HepG2 (cell line): ENCODE data around the gene CRIP1. TPM values are rescaled to one million over a fixed set of nuclear protein-coding genes. Genes with fewer than 3 reads are reported as not detected.

ENCODE experiments used
- AHR ChIP-seq: IDR thresholded peaks from 2 replicates; pipeline ENCODE4 v1.6.1; 2018; ENCODE audit warnings: missing genetic modification reagents, missing compliant biosample characterization
- ARHGAP35 ChIP-seq: sonication (generic); formaldehyde crosslinking; IDR thresholded peaks from 2 replicates; pipeline ENCODE4 v1.9.0; 2022; ENCODE audit warnings: mild to moderate bottlenecking, inconsistent platforms, moderate library complexity, missing genetic modification reagents, borderline replicate concordance
- CENPT ChIP-seq: sonication (generic); formaldehyde crosslinking; IDR thresholded peaks from 2 replicates; pipeline ENCODE4 v1.8.0; 2022; ENCODE audit warnings: low read depth, mild to moderate bottlenecking, moderate library complexity, missing genetic modification reagents
- DMAP1 ChIP-seq: IDR thresholded peaks from 2 replicates; pipeline ENCODE4 v1.6.1; 2016
- ELF4 ChIP-seq: sonication (generic); formaldehyde crosslinking; IDR thresholded peaks from 2 replicates; pipeline ENCODE4 v1.5.0; 2020; ENCODE audit warnings: missing genetic modification reagents, mild to moderate bottlenecking, moderate library complexity, borderline replicate concordance
- ESRRA ChIP-seq: sonication (generic); formaldehyde crosslinking; IDR thresholded peaks from 2 replicates; pipeline ENCODE4 v1.5.1; 2020; ENCODE audit warnings: mild to moderate bottlenecking, low read depth, missing genetic modification reagents
- ETV5 ChIP-seq: IDR thresholded peaks from 2 replicates; pipeline ENCODE4 v1.6.1; 2018; ENCODE audit warnings: missing biosample characterization, missing genetic modification reagents, inconsistent platforms, borderline replicate concordance
- GPN1 ChIP-seq: sonication (generic); formaldehyde crosslinking; IDR thresholded peaks from 2 replicates; pipeline ENCODE4 v1.5.1; 2020; ENCODE audit warnings: missing genetic modification reagents, borderline replicate concordance
- HCFC1 ChIP-seq: fragments of 150-350 bp; IDR thresholded peaks from 2 replicates; pipeline ENCODE4 v1.6.1; 2014; ENCODE audit warnings: low read depth, low read length
- IRX3 ChIP-seq: sonication (generic); formaldehyde crosslinking; IDR thresholded peaks from 2 replicates; pipeline ENCODE4 v1.8.1; 2023; ENCODE audit warnings: mild to moderate bottlenecking, low read depth, missing genetic modification reagents, borderline replicate concordance
- NFKBIZ ChIP-seq: IDR thresholded peaks from 2 replicates; pipeline ENCODE4 v1.6.1; 2018; ENCODE audit warnings: missing genetic modification reagents, missing compliant biosample characterization
- PHF5A ChIP-seq: IDR thresholded peaks from one replicate; pipeline ENCODE4 v1.6.1; 2018; ENCODE audit warnings: low read depth, missing genetic modification reagents; ENCODE audit not compliant: unreplicated experiment
- SALL1 ChIP-seq: sonication (generic); formaldehyde crosslinking; IDR thresholded peaks from 2 replicates; pipeline ENCODE4 v1.8.0; 2022; ENCODE audit warnings: mild to moderate bottlenecking, missing genetic modification reagents
- SIN3B ChIP-seq: fragments of 150-350 bp; IDR thresholded peaks from 2 replicates; pipeline ENCODE4 v1.6.1; 2014; ENCODE audit warnings: low read length
- SOX6 ChIP-seq, 2 experiments: fragments of 450-650 bp in 1 of 2; sonication (generic) in 1 of 2; formaldehyde crosslinking in 1 of 2; IDR thresholded peaks; 2 replicates each; pipeline versions ENCODE4 v1.4.0 to v1.6.1; 2017 to 2020; ENCODE audit warnings: antibody characterized with exemption in 1 of 2, mild to moderate bottlenecking in 1 of 2, missing genetic modification reagents in 1 of 2
- TARDBP ChIP-seq: sonication (generic); formaldehyde crosslinking; IDR thresholded peaks from 2 replicates; pipeline ENCODE4 v1.8.0; 2022; ENCODE audit warnings: mild to moderate bottlenecking, missing genetic modification reagents
- TCF7 ChIP-seq: sonication (generic); IDR thresholded peaks from 2 replicates; pipeline ENCODE4 v1.6.1; 2016; ENCODE audit warnings: antibody characterized with exemption, low read depth
- THYN1 ChIP-seq: sonication (generic); formaldehyde crosslinking; IDR thresholded peaks from 2 replicates; pipeline ENCODE4 v1.8.1; 2023; ENCODE audit warnings: low read depth, mild to moderate bottlenecking, moderate library complexity, missing genetic modification reagents, borderline replicate concordance
- ZKSCAN1 ChIP-seq: fragments of 150-350 bp; IDR thresholded peaks from 2 replicates; pipeline ENCODE4 v1.6.1; 2014; ENCODE audit warnings: low read length
- ZNF12 ChIP-seq: sonication (generic); formaldehyde crosslinking; IDR thresholded peaks from 2 replicates; pipeline ENCODE4 v1.5.0; 2020; ENCODE audit warnings: missing genetic modification reagents
- ZNF274 ChIP-seq: sonication (generic); formaldehyde crosslinking; IDR thresholded peaks from 2 replicates; pipeline ENCODE4 v1.5.1; 2020; ENCODE audit warnings: mild to moderate bottlenecking, missing genetic modification reagents
- ZNF468 ChIP-seq: sonication (generic); formaldehyde crosslinking; IDR thresholded peaks from 2 replicates; pipeline ENCODE4 v1.8.0; 2022; ENCODE audit warnings: mild to moderate bottlenecking, moderate library complexity, missing genetic modification reagents
- ZNF546 ChIP-seq: sonication (generic); formaldehyde crosslinking; conservative IDR thresholded peaks from 2 replicates; pipeline ENCODE4 v1.8.1; 2023; ENCODE audit warnings: mild to moderate bottlenecking, missing genetic modification reagents
- ZSCAN21 ChIP-seq: sonication (generic); formaldehyde crosslinking; IDR thresholded peaks from 2 replicates; pipeline ENCODE4 v1.8.0; 2022; ENCODE audit warnings: mild to moderate bottlenecking, missing genetic modification reagents, moderate library complexity, borderline replicate concordance
- polyA plus RNA-seq, 8 experiments: library from polyadenylated mRNA; depleted of rRNA in 3 of 8; stranded (reverse) in 7 of 8; unstranded in 1 of 8; fragments of >200 nt; fragmentation: Illumina TruSeq in 4 of 8; extraction: Trizol in 4 of 8; gene quantifications; 2 replicates each; pipeline versions ENCODE4 v1.2.1 to v1.2.3, GENCODE V29; 2011 to 2016; ENCODE audit warnings: low read depth in 4 of 8, missing spikeins in 1 of 8, mixed read lengths in 1 of 8; ENCODE audit not compliant: insufficient read depth in 1 of 8
- total RNA-seq, 5 experiments: library from RNA; depleted of rRNA; stranded (reverse); fragments of >200 nt; fragmentation: Illumina TruSeq; extraction: Trizol; gene quantifications; 2 replicates each; pipeline ENCODE4 v1.2.3, GENCODE V29; 2016; ENCODE audit warnings: low read depth in 1 of 5
- TF ChIP-seq, protein P1 (sequence below): sonication (generic); formaldehyde crosslinking; IDR thresholded peaks from 2 replicates; pipeline ENCODE4 v1.4.0; 2020; ENCODE audit warnings: mild to moderate bottlenecking, missing genetic modification reagents, borderline replicate concordance
- TF ChIP-seq, protein P2 (sequence below): sonication (generic); formaldehyde crosslinking; IDR thresholded peaks from 2 replicates; pipeline ENCODE4 v1.4.0; 2020; ENCODE audit warnings: missing genetic modification reagents, borderline replicate concordance
- TF ChIP-seq, protein P3 (sequence below): sonication (generic); formaldehyde crosslinking; conservative IDR thresholded peaks from 2 replicates; pipeline ENCODE4 v1.5.0; 2020; ENCODE audit warnings: missing genetic modification reagents

Gene CRIP1
- total and polyA plus RNA-seq, 2 of the 13 experiments (the other 11 are each of a cell fraction or from before 2014, with no cell fraction given): 53.9 to 59.5 TPM

DNA sequence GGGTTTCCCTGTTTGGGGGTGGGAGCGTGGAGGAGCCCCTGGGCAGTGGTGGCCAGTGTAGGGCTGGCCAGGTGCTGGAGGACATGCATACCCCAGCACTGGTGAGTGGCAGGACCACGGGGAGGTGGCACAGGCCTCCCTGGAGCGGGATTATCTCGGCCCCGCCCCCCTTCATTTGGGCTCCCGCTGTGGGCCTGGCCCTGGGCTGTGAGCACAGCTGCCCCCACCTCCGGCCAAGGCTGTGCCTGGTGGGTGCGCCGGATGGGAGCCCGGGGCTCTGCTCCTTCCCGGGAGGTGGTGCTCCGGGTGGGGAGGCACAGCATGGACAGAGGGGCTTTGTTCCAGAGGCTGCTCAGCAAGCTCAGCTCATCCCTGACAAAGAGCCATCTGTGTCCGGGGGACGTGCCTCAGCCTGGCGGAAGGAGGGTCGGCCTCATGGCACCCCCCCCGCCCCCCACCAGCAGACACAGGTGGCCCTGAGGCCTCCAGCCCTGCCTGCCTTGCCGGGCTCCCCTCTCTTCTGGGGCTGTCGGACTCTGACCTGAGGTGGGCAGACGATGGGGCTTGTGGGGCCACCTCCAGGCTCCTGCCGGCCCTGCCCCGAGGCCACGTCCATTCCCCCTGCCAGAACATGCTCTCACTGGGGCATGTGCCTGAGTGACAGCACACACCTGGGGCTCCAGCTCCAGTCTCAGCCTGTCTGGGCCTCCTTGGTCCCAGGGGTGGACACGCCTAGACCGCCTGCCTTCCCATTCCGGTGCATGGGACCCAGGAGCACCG lies 12.8 kb downstream of the CRIP1 start (continued):
- TF ChIP-seq ARHGAP35 (CRISPR knock-in tag) (0 out of 2 replicates have a peak, but pooled peaks have one; percentile 28), SALL1 (peak; percentile 84), ZSCAN21 (peak; percentile 43), ELF4 (CRISPR knock-in tag) (no peak), HCFC1 (no peak), TCF7 (peak; percentile 9; the same call in 1 of the 2 replicates), GPN1 (CRISPR knock-in tag) (no peak), ZNF468 (CRISPR knock-in tag) (no peak), SOX6 (IDR thresholded peaks at IDR 0.05) (no peak), SOX6 (CRISPR knock-in tag; IDR thresholded peaks at IDR 0.05) (peak; percentile 91), ESRRA (CRISPR knock-in tag) (no peak), SIN3B (no peak), NFKBIZ (CRISPR knock-in tag) (0 out of 2 replicates have a peak, but pooled peaks have one; percentile 23), AHR (CRISPR knock-in tag) (no peak), ZNF12 (CRISPR knock-in tag) (no peak; the same call in 1 of the 2 replicates), DMAP1 (CRISPR knock-in tag) (peak; percentile 77), ETV5 (CRISPR knock-in tag) (peak; percentile 93), CENPT (CRISPR knock-in tag) (no peak), IRX3 (no peak), ZNF274 (CRISPR knock-in tag) (no peak), TARDBP (CRISPR knock-in tag) (peak; percentile 78), THYN1 (no peak), ZKSCAN1 (no peak), PHF5A (CRISPR knock-in tag) (peak; percentile 65), ZNF546 (CRISPR knock-in tag) (peak; percentile 29; the same call in 1 of the 2 replicates)
- TF ChIP-seq, protein P1, sequence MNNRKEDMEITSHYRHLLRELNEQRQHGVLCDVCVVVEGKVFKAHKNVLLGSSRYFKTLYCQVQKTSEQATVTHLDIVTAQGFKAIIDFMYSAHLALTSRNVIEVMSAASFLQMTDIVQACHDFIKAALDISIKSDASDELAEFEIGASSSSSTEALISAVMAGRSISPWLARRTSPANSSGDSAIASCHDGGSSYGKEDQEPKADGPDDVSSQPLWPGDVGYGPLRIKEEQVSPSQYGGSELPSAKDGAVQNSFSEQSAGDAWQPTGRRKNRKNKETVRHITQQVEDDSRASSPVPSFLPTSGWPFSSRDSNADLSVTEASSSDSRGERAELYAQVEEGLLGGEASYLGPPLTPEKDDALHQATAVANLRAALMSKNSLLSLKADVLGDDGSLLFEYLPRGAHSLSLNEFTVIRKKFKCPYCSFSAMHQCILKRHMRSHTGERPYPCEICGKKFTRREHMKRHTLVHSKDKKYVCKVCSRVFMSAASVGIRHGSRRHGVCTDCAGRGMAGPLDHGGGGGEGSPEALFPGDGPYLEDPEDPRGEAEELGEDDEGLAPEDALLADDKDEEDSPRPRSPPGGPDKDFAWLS (CRISPR knock-in tag): peak; percentile 92
- TF ChIP-seq, protein P2, sequence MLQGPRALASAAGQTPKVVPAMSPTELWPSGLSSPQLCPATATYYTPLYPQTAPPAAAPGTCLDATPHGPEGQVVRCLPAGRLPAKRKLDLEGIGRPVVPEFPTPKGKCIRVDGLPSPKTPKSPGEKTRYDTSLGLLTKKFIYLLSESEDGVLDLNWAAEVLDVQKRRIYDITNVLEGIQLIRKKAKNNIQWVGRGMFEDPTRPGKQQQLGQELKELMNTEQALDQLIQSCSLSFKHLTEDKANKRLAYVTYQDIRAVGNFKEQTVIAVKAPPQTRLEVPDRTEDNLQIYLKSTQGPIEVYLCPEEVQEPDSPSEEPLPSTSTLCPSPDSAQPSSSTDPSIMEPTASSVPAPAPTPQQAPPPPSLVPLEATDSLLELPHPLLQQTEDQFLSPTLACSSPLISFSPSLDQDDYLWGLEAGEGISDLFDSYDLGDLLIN (CRISPR knock-in tag): no peak
- TF ChIP-seq, protein P3, sequence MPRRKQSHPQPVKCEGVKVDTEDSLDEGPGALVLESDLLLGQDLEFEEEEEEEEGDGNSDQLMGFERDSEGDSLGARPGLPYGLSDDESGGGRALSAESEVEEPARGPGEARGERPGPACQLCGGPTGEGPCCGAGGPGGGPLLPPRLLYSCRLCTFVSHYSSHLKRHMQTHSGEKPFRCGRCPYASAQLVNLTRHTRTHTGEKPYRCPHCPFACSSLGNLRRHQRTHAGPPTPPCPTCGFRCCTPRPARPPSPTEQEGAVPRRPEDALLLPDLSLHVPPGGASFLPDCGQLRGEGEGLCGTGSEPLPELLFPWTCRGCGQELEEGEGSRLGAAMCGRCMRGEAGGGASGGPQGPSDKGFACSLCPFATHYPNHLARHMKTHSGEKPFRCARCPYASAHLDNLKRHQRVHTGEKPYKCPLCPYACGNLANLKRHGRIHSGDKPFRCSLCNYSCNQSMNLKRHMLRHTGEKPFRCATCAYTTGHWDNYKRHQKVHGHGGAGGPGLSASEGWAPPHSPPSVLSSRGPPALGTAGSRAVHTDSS (CRISPR knock-in tag): no peak
